HG02852 (cell line): ENCODE measurements around the gene MAGOH.
"Not testable (repeated sequence)": the region's sequence is repeated elsewhere in the genome, so short reads cannot be mapped to it uniquely, and the experiment has no call there.

Experiments
- ATAC-seq: cut with Tn5 transposase; IDR thresholded peaks from one replicate; pipeline ENCODE4 v1.9.1; 2021; ENCODE audit warnings: mild to moderate bottlenecking, moderate library complexity; ENCODE audit not compliant: unreplicated experiment

Gene MAGOH

GRCh38 chr1:53238197-53239155 lies at the start of gene MAGOH:
TSS of gene MAGOH (minus strand) at chr1:53238518. CDS start at chr1:53238448, 70 bp downstream.
- peak; percentile 97 for ATAC-seq

DNA sequence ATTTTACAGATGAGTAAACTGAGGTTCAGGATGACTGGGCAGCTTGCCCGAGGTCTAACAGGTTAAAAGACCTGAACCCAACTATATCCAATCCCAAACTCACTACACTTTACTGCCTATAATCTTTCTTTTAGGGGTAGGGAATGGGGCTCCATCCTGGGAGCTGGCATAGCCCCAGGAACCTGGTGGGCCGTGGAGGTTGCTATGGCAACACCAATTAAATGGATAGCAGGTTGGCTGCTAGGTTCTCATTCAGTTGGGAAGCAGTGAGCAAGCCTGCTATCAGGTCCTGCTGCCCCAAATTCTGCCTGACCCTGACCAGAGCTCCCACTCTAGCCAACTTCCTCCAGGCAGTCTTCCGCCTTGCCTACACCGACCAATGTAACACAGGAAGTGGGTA lies 48.6 kb upstream of the MAGOH start:
- ATAC-seq = no peak

- no peak for ATAC-seq
These were observed 47.8 kb upstream of the MAGOH start for GRCh38 chr1:53285969-53286760.

DNA sequence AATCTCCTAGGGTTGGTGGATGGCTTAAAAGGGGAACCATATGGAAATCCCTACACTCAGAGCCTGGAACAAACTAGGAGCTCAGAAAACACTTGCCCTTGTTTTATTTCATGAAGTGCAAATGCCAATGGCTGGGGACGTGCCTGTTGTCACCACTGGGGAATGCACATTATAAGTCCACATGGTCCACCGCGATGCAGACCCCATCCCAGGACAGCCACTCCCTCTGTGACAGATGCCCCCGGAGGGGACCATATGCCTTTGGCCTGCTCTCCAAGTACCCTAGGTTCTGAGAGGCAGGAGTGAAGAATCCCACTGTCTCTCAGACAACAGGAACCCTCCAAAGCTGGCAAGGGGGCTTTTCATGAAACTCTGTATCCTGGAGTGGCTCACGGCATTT lies 47.2 kb upstream of the MAGOH start:
- ATAC-seq = no peak

DNA sequence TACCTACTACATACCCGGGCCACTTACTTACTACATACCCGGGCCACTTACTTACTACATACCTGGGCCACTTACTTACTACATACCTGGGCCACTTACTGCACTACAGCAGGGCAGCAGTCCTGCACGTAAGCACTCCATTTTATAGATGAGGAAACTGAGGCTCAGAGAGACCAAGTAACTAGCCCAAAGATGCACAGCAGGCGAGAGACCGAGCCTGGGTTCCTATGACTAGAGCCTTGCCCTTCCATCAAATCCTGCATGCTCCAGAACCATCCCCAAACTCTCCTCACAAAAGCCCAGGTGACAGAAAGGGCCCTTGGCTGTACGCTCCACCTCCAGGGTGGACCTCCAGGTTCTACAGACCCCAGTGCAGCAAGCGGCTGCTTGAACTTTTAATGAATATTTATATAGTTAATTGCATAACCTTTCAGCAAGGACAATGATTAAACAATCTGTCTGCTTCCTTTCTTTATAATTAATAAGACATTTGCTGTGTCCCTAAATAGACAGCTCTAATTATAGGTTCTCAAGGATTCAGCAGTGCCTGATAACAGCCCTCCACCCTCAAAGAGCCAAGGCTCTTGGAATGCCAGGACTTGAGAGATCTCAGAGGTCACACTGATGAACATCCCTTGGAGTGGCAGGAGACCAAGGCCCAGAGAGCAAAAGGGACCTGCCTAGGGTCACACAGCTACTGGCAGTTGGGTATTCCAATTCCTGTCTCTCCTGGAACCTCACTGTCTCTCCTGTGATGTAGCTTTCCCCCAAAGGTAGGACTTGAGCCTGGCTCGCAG lies 46.1 kb upstream of the MAGOH start:
- no peak for ATAC-seq

GRCh38 chr1:53283156-53283555 lies 44.8 kb upstream of the MAGOH start:
- ATAC-seq = not testable (repeated sequence)

DNA sequence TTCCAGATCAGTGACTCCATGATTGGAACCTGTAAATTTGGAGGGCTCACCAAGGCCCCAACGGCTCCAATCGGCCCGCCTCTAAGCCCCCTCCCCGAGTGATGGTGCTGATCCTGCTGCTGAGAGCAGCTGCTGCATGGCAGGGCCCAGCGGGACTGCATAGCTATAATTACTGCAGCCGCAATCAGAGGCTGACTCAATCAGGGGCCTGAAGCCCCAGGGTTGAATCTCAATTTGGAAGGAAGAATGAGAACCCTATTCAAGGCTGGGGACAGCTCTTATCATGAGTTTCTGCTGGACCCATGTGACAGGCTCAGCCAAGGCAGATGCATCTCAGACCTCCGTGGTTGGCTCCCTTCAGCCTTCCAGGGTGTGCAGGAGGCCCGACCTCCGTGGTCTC lies 42.8 kb upstream of the MAGOH start:
- no peak for ATAC-seq

- no peak for ATAC-seq
These were observed 42.2 kb upstream of the MAGOH start for GRCh38 chr1:53280496-53280895.

DNA sequence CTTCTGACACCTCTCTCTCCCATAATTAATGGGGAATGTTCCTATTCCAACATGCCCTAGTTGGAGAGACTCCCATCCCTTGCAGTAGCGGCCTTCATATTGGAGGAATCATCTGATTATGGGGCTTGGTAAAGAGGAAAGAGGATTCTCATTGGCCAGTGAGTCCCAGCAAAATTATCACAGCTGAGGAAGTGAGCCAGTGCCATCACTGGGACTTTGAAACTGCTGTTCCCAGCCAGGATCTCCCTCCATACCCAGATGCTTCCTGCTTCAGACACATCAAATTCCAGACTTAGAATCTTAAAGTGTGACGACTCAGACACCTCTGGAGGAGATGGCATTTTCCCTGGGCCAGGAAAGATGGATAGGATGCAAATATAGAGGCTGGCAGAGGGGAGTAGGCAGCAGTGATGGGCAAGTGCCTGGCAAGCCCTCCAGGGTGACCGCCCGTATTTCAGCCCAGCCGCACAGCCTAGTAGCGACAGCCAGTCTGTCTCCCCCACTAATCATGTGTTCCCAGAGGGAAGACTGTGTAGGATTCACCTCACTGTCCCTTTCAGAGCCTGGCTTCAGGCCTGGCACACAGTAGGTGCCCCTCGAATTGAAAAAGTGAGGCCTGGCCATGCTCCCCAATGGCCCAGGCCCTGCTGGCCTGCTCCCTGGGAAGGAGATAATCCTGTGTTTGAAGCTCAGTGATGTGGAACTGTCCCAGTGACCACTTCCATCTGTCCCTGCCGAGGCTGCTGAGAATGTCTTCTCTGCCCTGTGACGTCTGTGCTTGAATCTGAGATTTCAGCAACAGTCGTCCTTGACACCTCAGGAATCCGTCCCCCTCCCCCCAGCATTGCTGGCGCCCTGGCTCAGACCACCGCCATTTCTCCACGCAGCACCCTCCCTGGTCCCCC lies 41.2 kb upstream of the MAGOH start:
- no peak for ATAC-seq

DNA sequence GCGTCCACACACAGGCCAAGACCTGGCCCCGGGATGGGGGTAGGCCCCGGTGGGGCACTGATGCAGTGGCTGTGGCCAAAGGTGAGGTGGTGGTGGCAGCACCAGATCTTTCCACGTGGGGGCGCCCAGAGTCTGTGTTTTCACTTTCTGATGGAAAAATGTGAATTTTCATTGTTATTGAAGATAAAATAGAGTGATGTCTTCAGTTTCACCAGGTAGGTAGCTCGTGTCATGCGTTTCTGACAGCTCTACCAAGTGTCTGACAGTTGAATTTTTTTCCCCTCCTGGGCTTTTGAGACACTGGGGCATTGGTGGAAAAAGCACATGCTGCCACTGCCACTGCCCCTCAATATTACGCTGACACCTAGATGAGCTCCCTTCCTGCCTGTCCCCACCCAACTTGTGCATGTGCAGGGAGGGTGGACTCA lies 40.0 kb upstream of the MAGOH start:
- no peak for ATAC-seq

- no peak for ATAC-seq
These were observed 39.0 kb upstream of the MAGOH start for GRCh38 chr1:53277326-53277725.

GRCh38 chr1:53276902-53277281 lies 38.6 kb upstream of the MAGOH start:
- no peak for ATAC-seq

- ATAC-seq = no peak
These were observed 38.0 kb upstream of the MAGOH start for GRCh38 chr1:53276153-53276901.

GRCh38 chr1:53275566-53275965 lies 37.2 kb upstream of the MAGOH start:
- no peak for ATAC-seq

DNA sequence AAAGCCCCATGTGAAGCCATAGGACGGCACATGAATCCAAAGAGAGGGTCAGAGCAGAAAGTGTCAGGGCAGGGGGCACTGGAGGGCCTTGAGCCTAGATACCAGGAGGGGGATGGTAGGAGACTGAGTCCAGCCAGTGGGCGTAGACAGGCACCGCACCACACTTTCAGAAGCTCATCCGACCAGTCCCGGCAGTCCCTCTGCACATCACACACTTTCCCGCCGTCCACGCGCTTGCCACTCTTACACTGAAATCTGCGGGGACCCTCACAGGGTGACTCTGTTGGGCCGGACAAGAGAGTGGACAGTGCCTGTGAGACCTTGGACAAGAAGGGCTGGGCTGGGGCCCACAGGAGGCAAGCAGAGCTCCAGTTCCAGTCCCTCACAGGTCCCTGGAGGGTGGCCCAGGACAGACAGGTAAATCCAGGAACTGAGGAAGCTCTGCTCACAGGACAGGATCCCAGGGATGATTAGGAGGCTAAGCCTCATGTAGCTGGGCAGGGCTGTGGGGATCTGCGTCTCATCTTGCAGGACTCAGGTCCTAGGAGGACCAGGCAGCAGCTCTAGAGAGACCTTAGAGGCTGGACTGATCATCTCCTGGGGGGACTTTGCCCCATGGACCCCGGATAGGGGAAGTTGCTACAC lies 36.3 kb upstream of the MAGOH start:
- no peak for ATAC-seq

GRCh38 chr1:53274026-53274425 lies 35.7 kb upstream of the MAGOH start:
- ATAC-seq = no peak

DNA sequence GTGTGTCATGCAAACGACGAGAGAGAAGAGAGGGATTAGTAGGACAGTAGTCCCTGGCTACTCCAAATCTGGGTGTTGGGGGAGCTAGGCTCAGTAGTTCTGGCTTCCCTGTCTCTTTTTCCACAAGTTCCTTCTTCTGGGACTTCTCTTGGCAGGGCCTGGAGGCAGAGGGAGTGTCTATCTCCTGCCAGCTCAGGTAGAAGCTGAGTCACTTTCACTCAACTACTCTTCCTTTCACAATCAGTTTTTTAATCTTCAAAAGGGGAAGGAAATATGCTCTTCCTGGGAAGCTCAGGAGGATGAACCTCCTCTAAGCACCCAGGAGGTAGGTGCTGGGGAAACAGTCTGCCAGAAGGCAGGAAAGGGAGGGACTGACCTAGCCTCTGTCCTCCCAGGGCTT lies 35.2 kb upstream of the MAGOH start:
- no peak for ATAC-seq

GRCh38 chr1:53272349-53272748 lies 34.0 kb upstream of the MAGOH start:
- ATAC-seq = no peak
